A673 (cell line): Measurements from ENCODE around the gene NXNL2.

Experiments
- EZH2 ChIP-seq: fragments of 200-600 bp; sonication (generic); IDR thresholded peaks from 2 replicates; pipeline ENCODE4 v1.6.1; 2017; ENCODE audit warnings: borderline replicate concordance, low read depth, mild to moderate bottlenecking, mixed read lengths, antibody characterized with exemption, low read length; ENCODE audit not compliant: poor library complexity, severe bottlenecking
- TF ChIP-seq, protein P1 (sequence below): fragments of 300-800, 200-600 bp; sonication (generic); conservative IDR thresholded peaks from 2 replicates; pipeline ENCODE4 v1.5.1; 2017; ENCODE audit warnings: low read depth, mild to moderate bottlenecking, antibody characterized with exemption, low read length, moderate library complexity, mixed read lengths

DNA sequence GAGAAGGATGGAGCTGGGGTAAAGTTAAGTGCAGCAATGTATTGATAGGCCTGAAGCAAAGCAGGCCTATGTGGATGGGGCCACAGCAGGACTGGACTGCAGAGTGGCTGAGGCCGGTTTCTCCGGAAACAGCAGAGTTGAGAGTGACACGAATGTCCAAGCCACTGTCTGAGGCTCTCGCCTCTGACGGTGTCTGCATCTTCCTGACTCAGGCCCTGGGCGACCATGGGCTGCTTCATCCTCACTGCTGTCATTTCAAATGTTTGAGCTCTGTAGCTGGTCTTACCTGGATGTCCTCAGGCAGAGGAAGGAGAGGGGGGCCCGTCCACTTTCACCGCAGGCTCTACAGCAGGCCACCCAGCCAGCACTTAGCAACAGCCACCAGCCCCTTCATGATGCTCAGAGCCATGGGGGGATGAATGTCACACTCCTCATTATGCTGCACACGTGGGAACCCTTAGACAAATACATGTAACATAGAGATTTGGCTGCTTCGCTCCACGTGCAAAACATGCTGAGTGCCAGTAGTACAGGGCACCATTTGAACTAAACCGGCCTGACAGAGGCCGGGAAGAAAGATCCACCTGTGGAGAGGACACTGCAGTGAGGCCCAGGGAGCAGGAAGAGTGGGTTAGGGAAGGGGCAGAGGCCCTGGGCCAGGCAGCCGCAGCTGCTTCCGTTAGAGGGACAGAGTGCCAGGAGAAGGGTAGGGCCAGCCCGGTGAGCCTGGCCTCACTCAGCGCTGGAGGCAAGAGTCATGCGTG is 31.7 kb upstream of the NXNL2 start:
- TF ChIP-seq, protein P1, sequence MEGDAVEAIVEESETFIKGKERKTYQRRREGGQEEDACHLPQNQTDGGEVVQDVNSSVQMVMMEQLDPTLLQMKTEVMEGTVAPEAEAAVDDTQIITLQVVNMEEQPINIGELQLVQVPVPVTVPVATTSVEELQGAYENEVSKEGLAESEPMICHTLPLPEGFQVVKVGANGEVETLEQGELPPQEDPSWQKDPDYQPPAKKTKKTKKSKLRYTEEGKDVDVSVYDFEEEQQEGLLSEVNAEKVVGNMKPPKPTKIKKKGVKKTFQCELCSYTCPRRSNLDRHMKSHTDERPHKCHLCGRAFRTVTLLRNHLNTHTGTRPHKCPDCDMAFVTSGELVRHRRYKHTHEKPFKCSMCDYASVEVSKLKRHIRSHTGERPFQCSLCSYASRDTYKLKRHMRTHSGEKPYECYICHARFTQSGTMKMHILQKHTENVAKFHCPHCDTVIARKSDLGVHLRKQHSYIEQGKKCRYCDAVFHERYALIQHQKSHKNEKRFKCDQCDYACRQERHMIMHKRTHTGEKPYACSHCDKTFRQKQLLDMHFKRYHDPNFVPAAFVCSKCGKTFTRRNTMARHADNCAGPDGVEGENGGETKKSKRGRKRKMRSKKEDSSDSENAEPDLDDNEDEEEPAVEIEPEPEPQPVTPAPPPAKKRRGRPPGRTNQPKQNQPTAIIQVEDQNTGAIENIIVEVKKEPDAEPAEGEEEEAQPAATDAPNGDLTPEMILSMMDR = no peak
- TF ChIP-seq EZH2 = no peak
